HG02571 (cell line): ENCODE measurements around the gene COG7.
"Not testable (repeated sequence)": the region's sequence is repeated elsewhere in the genome, so short reads cannot be mapped to it uniquely, and the experiment has no call there.

Experiments used
- ATAC-seq: cut with Tn5 transposase; IDR thresholded peaks from one replicate; pipeline ENCODE4 v1.9.1; 2021; ENCODE audit warnings: mild to moderate bottlenecking, moderate library complexity; ENCODE audit not compliant: unreplicated experiment

The COG7 gene

DNA sequence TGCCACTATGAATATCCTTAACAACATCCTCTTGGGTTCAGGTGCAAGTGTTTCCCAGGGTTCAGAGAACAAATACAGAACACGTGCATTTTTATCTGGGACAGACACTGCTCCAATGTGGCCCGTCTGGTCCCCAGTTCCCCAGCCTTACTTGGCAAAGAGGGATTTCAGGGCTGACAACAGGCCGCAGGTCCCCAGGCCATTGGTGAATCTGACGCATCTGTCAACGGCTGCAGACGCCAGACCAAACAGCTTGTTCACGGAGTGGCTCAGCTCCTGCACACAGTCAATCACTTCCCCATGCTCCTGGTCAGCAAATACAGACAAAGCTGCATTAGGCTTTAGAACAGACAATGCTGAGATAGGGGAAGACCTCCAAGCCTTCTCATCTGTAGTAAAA lies 36.2 kb downstream of the COG7 start:
- no peak for ATAC-seq

DNA sequence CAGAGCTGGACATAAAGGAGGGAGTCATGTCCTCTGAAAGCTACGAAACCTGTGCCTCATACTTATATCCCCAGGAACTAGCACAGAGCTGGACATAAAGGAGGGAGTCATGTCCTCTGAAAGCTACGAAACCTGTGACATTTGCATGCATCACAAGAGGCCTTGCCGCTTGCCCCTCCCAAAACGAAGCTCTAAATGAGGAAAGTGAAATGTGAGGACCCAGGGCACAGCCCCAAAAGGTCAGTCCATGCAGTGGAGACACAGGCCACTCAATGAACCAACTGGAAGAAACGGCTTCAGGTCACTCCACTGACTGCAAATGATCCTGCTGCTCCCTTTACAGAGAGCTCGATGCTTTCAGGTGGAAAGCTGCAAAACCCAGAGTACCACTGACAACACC lies 38.3 kb downstream of the COG7 start:
- ATAC-seq: no peak

DNA sequence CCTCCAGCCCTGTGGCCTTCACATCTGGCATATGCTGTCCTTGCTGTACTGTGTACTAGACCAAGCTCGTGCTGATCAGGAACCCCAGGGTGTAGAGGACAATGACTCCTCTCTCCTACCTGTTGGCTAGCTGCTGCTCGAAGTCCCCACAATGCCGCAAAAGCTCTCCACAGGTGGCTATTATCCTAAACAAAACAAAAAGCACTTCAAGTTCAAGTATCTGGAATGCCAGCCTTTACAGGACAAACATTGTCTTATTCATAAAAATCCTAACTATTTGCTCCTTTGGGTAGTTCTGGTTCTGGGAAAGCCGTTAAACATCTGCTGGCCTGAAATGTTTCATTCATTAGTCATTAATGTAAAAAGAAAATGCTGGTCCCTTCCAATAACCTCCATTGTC lies 42.8 kb downstream of the COG7 start:
- ATAC-seq: no peak

DNA sequence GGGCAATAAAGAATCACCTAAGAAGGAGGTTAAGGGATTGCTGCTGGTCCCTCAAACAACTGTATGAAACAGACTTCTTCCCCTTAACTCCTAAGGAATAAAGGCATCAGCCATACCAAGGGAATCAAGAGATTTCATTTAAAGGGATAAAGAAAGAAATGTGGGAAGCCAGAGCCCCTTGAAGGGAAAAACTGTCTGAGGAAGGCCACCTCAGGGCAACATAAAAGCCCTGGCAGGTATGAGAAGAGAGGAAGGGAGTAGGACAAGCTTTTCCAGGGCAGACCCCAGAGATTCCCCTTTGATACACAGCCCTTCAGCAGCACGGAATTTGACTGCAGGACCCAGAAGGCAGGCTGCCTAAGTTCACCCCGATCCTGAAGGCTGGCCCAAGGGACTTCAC lies 43.5 kb downstream of the COG7 start:
- ATAC-seq: no peak

DNA sequence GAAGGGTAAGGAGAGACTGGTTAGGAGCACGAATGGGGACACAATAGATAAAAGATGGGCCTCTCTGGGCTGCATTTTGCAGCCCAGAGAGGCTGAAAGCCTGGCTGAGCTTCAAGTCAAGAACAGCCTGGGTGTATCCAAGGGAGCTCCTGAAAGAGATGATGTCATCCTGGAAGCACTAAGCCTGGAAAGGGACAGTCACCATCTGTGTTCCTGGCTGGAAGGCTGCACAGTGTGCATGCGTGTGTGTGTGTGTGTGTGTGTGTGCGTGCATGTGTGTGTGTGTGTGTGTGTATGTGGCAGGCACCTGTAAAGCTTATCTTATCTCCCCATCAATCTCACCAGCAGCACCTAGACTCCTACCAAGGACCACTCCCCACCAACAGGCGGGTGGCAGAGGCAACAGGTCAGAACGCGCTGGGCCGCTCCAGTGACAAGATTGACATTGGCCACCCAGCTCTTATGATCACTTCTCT lies 44.1 kb downstream of the COG7 start:
- no peak for ATAC-seq

DNA sequence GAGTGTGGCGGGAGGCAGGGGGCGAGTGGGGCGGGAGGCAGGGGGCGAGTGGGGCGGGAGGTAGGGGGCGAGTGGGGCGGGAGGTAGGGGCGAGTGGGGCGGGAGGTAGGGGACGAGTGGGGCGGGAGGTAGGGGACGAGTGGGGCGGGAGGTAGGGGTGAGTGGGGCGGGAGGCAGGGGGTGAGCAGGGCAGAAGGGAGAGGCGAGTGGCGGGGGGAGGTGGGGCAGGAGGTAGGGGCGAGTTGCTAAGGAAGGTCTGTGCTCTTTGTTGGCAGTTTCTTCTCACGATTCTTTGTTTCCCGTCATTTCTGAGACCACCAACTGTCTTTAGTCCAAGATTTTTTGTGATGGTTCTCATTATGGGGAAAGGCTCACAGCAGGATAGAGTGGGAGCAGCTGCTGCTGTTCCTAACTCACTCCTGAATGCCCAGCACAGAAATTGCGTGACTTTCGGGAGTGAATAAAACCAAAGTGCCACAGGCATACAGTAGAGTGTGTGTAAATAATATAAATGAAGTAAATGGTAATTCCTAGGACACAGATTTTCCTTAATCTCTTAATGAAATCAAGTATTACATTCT lies 44.7 kb downstream of the COG7 start:
- ATAC-seq: no peak

DNA sequence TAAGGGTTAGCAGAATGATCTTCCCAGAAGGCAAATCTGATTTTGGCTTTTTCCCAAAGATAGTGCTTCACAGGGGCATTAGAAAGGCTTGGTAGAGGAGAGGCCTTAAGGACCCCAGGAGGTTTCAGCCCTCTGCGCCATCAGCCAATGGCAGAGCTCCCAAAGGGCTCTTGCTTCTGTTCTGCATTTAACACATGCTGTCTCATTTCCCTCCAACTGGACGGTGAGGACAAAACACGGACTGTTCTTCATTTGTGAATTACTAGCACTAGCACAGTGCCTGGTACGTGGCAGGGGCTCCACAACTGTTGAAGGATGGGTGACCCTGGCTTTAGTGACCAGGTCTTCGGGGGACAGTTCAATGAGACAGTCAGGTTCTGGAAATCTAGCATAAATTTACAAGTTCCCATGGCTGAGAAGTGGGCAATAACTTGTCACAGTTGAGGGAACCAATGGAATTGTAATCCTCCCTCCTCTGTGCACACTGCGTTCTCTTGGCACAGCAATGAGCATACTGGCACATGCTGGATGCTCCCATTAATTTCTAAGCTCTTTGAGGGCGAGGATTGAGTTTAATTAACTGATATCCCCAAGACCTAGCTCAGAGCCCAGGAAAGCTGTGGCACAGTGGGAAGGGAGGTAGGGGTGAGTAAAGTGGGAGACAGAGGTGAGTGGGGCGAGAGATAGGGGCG lies 45.4 kb downstream of the COG7 start:
- no peak for ATAC-seq

DNA sequence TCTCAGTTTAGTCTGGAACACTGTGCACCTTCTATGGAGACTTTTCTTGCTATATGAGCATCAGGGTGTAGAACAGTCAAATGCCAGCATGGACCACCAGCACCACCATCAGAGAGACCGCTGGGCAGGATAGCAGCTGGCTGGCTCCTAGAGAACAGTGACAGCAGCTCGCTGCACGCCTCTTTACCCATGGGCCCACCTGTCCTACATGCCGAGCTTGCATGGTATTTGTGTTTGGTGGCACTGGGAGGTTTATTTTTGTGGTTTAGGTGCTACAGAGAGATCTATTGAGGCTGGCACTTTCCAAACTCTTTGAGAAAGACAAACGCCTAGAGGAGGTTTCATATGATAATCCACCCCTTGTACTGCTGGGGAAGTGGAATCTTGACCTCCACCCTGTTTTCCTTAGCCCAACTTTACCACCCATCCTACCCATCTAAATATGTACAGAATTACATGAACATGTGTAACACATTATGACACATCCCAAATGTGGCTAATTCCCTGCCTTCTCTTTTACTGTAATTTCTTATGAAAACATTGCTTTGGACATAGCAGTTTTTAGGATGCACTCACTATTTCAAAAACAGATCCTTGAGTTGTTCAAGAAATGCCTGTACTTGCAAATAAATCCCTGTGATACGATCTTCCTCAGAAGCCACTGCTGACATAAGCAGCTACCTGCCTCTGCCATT lies 46.3 kb downstream of the COG7 start:
- no peak for ATAC-seq

DNA sequence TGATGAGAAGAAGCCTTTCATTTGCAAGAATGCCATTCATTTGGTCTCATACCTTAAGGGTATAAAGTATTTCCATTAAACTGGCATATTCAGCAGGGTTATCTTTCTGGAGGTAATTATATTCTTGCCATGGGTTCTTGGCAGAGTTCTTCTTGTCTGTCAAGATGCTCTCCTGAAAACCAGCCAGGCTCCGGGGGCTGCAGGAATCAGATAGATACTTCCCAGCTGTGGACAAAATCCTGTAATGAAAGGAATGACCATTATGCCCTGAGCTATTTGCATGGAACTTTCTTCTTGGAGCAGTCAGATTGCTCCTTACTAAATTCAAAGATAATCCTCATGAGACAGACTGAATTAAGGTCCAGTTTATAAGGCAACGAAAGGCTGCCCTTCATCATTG lies 47.0 kb downstream of the COG7 start:
- no peak for ATAC-seq

DNA sequence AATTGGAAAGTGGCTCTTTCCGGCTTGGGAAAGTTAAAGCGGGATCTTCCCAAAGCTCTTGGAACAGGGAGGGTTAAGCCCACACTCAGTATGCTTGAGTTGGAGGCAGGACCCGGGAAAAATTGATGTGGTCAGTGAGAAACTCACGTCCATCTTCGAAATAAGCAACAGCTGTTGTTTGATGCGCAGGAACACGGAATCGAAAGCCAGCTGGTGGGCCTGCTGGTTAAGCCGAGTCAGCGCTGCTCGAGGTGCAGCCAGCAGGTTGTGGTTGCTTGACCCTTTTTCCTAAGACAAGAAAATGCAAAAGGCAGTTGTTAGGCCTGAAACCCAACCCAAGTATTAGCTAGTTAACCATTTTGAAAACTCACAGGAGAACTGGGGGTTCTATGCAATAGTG lies 49.4 kb downstream of the COG7 start:
- ATAC-seq: no peak

DNA sequence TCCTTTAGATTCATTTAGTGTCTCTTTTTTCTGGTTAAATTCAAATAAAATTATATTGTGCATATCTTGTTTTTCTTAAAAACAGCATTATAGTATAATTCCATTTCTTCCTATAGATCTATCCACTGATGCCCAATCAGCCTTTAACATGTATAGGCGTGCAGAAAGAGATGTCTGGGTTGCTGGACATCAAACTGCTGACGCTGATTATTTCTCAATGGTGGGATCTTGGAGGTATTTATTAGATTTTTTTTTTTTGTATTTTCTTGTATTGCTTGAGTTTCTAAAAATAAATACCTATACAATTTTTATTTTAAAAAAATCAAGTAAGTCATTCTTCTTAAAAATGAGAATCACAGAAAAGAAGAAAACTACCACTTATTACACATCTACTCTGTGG lies 50.9 kb downstream of the COG7 start:
- ATAC-seq: no peak

DNA sequence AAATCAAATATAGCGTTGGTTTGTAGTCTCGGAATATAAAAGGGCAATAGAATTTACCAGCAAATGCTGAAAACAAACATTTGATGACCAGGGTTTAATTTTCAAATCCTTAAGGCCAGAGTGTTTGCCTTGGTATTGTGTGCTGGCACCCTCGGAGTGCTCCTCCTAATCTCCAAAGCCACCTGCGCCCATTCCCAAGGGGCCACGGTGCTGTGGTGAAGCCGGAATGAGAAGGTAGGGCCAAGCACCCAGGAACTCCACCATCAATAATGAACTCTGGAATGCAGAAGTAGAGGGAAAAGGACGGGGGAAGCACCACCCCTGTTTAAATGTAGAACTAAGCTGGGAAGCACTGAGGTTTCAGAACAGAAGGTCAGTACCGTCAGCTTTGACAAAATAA lies 51.9 kb downstream of the COG7 start:
- no peak for ATAC-seq

DNA sequence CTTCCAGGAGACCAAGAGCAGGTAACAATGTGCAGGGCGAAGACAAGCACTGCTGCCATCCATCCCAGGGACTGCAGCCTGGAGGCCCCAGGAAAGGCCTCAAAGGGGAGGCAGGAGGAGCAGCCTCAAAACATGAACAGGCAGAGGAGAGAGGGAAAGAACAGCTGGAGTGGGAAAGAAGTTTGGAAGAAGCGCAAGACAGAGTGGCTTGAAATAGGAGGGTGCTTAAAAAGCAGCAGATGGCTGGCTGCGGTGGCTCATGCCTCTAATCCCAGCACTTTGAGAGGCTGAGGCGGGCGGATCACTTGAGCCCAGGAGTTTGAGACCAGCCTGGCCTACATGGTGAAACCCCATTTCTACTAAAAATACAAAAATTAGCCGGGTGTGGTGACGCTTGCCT lies 52.5 kb downstream of the COG7 start:
- not testable (repeated sequence) for ATAC-seq

DNA sequence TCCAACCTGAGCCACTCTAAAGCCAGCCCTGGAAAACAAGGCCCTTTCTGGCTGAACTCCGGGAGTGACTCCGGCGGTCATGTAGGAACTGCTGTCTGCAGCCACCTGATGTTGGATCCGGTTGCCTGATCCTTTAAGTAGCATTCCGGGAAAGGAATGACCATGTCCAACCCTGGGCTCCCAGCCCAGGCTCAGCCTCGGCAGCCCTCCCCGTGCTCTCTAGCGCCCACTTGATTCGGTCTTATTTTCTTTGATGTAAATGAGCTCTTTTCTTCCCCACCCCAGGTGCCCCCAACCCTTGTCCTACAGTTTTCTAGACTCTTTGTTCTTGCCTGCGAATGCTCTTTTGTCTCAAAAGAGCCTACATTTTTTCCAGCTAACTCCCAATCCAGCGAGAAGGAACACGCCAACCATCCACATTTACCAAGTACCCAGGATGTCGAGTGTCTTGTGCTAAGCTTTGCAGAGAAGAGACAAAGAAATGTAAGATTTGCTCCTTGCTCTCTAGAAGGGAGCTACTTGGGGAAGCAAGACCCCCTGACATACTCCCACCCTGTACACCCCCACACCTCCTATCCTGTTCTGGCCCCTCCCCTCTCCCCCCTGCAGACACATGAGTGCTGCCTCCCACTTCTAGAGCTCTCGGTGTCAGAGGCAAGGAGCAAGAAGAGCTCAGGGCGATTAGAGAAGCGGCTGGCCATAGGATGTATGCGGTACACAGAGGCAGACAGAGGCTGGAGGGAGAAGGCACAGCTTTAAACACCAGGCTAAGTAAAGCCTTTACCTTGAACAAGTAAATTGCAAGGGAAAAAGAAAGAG lies 53.8 kb downstream of the COG7 start:
- no peak for ATAC-seq

DNA sequence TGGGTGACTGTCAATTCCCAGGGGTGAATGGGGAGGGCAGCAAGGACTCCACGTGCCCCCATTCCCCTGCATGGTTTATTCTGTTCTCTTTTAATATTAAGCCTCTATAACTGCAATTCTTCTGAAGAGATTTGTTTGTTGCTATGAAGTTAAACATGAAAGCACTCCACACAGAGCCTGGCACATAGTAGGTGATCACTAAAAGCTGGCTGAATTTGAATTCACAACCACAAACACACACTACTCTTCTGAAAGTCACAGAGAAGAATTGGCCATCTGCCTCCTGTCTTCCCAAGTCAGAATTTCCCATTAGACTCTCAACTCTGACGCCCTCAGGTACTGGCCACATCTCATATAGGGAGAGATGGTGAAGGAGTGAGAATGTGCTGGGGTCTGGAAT lies 55.5 kb downstream of the COG7 start:
- no peak for ATAC-seq

DNA sequence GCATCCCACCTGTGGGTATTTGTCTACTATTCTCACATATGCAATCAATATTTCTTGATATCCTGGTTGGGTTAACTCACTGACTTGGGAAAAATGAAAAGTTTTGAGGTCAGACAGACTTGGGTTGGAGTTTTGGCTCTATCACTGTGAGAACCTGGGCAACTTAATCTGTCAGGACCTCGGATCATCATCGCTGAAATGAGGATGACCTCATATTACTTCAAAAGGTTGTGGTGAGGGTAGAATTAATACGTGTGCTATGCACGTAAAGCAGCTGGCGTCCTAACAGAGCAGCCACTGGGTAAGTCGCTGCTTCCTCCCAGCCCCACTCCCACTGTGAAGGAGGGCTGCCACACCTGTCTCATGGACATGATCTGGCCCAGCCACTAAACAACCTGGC lies 57.3 kb downstream of the COG7 start:
- no peak for ATAC-seq

DNA sequence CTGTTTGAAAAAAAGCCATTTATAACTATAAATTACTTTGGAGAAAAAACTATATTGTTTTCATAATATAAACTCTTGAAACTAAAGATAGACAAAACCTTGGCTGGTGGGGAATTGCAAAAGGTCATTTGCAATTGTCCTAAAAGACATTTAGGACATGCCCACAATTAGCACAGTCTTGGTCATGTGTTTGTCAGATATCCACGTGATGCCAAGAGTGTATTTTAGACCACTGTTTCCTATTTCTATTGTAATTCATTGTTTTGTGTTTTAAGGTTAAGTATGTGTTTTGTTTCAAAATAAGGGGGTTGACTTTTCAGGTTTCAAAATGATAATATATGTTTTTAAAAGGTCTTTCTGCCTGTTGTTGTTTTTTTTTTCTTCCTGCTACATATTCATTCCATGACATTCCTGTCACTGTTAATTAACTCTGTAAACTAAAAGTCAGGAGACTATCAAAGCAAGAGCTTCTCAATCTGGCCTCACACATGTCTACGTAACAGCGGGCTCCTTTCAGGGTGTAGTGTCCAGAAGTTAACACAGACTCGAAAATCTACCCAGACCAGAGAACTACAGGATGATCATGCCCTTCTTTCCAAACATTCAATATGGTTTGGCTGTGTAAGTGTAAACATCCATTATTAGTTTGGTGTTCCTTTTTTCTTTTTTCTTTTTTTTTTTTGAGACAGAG lies 58.7 kb downstream of the COG7 start:
- ATAC-seq: no peak

DNA sequence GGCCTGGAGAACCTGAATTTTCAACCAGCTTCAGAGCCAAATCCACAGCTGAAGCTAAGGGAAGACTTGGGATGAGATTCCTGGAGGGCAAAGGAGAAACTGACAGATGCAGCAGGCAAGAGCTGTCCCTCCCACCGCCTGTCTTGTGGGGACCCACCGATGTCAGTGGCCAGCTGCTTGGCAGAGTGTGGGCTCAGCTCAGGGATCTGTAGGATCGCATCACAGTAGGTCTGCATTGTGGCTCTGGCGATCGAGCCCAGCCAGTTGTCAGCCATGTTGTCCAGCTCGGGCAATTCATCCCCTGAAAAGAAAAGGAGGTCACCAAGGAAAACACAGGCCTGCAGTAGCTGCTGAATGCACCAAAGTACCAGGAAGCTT lies 60.8 kb downstream of the COG7 start:
- no peak for ATAC-seq

DNA sequence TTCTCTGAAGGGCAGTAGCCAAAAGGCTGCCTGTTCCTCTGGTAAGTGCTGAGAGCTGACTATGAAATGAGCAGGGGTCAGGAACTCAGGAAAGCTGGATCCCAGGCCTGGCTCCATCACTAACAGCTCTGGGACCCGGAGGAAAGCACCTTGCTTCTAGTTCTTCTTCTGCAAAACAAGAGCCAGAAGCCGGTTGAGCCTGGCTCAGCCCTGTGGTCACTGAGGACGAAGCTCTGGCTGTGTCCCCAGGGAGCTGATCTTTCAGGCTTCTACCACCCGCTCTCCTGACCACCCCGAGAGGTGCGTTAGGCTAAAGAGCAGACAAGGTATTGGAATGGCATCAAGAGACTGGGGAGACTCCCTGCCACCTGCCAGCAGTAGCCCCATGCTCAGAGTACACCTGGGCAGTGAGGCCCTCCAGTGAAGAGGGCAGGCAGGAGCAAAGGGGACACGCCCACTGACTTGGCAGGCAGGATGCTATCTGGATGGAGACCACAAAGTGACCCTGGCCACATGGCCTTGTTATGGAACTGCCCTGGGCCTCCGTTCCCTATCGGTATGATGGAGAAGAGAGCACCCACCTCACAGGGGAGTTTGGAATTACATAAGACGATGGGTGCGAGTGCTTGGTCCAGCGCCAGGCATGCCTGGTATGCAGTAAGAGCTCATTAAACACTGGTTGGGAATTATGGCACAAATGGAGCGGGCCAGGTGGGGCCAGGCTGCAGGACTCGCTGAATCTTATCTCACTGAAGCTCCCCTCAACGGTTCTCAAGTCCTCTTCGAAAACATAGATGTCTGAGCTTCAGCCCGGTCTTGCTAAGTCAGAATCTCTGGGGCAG lies 61.4 kb downstream of the COG7 start:
- ATAC-seq: no peak

DNA sequence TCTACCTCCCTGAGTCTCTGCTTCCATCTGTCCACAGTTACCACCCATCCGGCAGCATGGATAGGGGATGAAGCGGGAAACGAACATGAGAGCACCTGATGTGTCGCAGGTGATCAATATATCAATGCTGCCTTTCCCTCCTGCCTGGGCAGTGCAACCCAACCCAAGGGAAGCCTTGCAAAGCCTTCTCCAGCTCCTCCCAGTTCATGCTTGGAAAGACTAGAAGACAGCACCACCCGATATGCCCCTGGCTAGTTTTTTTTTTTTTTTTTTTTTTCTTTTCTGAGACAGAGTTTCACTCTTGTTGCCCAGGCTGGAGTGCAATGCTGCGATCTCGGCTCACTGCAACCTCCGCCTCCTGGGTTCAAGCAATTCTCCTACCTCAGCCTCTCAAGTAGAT lies 63.1 kb downstream of the COG7 start:
- ATAC-seq: not testable (repeated sequence)
